ENCODE data around the gene SPHKAP.
A peak's percentile ranks its signal among the peaks of the same experiment; 100 is the strongest.

- TF ChIP-seq POLR2A (IDR thresholded peaks at IDR 0.05) (no peak), CTCF (IDR thresholded peaks at IDR 0.05) (peak in 1 of 3 experiments; percentile 29)
These were observed 242.0 kb downstream of the SPHKAP start for GRCh38 chr2:227939271-227940027.

Data from testis (tissue), 2 donors.